ENCODE measurements around the gene MTMR10.

Gene MTMR10

GRCh38 chr15:30921781-30922479 lies 69.5 kb downstream of the MTMR10 start:
- TF ChIP-seq CTCF (IDR thresholded peaks at IDR 0.05; ENCODE audit: extremely low read depth, missing control alignments) = no peak
- DNase-seq (ENCODE audit: low spot score) = no peak

GRCh38 chr15:30921106-30921505 lies 70.3 kb downstream of the MTMR10 start:
- no peak for DNase-seq (ENCODE audit: low spot score)
- no peak for TF ChIP-seq CTCF (IDR thresholded peaks at IDR 0.05; ENCODE audit: extremely low read depth, missing control alignments)

GRCh38 chr15:30919877-30920550 lies 71.4 kb downstream of the MTMR10 start:
- DNase-seq (ENCODE audit: low spot score) = no peak
- TF ChIP-seq CTCF (IDR thresholded peaks at IDR 0.05; ENCODE audit: extremely low read depth, missing control alignments) = no peak

- no peak for TF ChIP-seq CTCF (IDR thresholded peaks at IDR 0.05; ENCODE audit: extremely low read depth, missing control alignments)
- no peak for DNase-seq (ENCODE audit: low spot score)
Measured at GRCh38 chr15:30918366-30918765, 73.1 kb downstream of the MTMR10 start.

- DNase-seq (ENCODE audit: low spot score) = no peak
- TF ChIP-seq CTCF (IDR thresholded peaks at IDR 0.05; ENCODE audit: extremely low read depth, missing control alignments) = no peak
Measured at GRCh38 chr15:30917675-30918074, 73.8 kb downstream of the MTMR10 start.

GRCh38 chr15:30917013-30917412 lies 74.4 kb downstream of the MTMR10 start:
- TF ChIP-seq CTCF (IDR thresholded peaks at IDR 0.05; ENCODE audit: extremely low read depth, missing control alignments) = no peak
- no peak for DNase-seq (ENCODE audit: low spot score)

- TF ChIP-seq CTCF (IDR thresholded peaks at IDR 0.05; ENCODE audit: extremely low read depth, missing control alignments) = no peak
- no peak for DNase-seq (ENCODE audit: low spot score)
Measured at GRCh38 chr15:30913761-30914160, 77.7 kb downstream of the MTMR10 start.
